ENCODE results near the gene ANKK1.

- TF ChIP-seq TEAD4 (IDR thresholded peaks at IDR 0.05) = no peak
- no peak for TF ChIP-seq EGR1 (IDR thresholded peaks at IDR 0.05)
- no peak for TF ChIP-seq MAX (IDR thresholded peaks at IDR 0.05)
- TF ChIP-seq CREB1 (IDR thresholded peaks at IDR 0.05; ENCODE audit: low read depth) = no peak
- no peak for TF ChIP-seq TCF12 (IDR thresholded peaks at IDR 0.05; ENCODE audit: low read depth)
- no peak for TF ChIP-seq YY1 (IDR thresholded peaks at IDR 0.05; ENCODE audit: low read depth)
- TF ChIP-seq EP300 (IDR thresholded peaks at IDR 0.05; ENCODE audit: borderline replicate concordance) = no peak
- TF ChIP-seq ZBTB7A (IDR thresholded peaks at IDR 0.05; ENCODE audit: low read depth) = no peak
- TF ChIP-seq TAF1 (IDR thresholded peaks at IDR 0.05; ENCODE audit: low read depth) = no peak
- TF ChIP-seq, protein P1, sequence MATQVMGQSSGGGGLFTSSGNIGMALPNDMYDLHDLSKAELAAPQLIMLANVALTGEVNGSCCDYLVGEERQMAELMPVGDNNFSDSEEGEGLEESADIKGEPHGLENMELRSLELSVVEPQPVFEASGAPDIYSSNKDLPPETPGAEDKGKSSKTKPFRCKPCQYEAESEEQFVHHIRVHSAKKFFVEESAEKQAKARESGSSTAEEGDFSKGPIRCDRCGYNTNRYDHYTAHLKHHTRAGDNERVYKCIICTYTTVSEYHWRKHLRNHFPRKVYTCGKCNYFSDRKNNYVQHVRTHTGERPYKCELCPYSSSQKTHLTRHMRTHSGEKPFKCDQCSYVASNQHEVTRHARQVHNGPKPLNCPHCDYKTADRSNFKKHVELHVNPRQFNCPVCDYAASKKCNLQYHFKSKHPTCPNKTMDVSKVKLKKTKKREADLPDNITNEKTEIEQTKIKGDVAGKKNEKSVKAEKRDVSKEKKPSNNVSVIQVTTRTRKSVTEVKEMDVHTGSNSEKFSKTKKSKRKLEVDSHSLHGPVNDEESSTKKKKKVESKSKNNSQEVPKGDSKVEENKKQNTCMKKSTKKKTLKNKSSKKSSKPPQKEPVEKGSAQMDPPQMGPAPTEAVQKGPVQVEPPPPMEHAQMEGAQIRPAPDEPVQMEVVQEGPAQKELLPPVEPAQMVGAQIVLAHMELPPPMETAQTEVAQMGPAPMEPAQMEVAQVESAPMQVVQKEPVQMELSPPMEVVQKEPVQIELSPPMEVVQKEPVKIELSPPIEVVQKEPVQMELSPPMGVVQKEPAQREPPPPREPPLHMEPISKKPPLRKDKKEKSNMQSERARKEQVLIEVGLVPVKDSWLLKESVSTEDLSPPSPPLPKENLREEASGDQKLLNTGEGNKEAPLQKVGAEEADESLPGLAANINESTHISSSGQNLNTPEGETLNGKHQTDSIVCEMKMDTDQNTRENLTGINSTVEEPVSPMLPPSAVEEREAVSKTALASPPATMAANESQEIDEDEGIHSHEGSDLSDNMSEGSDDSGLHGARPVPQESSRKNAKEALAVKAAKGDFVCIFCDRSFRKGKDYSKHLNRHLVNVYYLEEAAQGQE (IDR thresholded peaks at IDR 0.05; ENCODE audit: low read depth) = no peak
- TF ChIP-seq USF1 (IDR thresholded peaks at IDR 0.05) = no peak
These were observed 6.0 kb downstream of the ANKK1 start for GRCh38 chr11:113393501-113393985.

All from Ishikawa (cell line).